HepG2 (cell line): ENCODE results near the gene JMJD4. TPM values are rescaled to one million over a fixed set of nuclear protein-coding genes. Genes with fewer than 3 reads are reported as not detected.
A peak's percentile ranks its signal among the peaks of the same experiment; 100 is the strongest.

Experiments
- AKAP8 ChIP-seq: sonication (generic); formaldehyde crosslinking; IDR thresholded peaks from 2 replicates; pipeline ENCODE4 v1.5.1; 2020; ENCODE audit warnings: mild to moderate bottlenecking, missing genetic modification reagents
- ARID4A ChIP-seq: sonication (generic); formaldehyde crosslinking; IDR thresholded peaks from 2 replicates; pipeline ENCODE4 v1.5.0; 2020; ENCODE audit warnings: mild to moderate bottlenecking, missing genetic modification reagents, borderline replicate concordance
- ARNT ChIP-seq: fragments of 450-650 bp; IDR thresholded peaks from 2 replicates; pipeline ENCODE4 v1.6.1; 2017
- ATF7-NPFF ChIP-seq: sonication (generic); formaldehyde crosslinking; IDR thresholded peaks from 2 replicates; pipeline ENCODE4 v1.8.1; 2023; ENCODE audit warnings: mild to moderate bottlenecking, low read depth, missing genetic modification reagents, moderate library complexity
- CCDC6 ChIP-seq: sonication (generic); formaldehyde crosslinking; IDR thresholded peaks from 2 replicates; pipeline ENCODE4 v1.8.1; 2022; ENCODE audit warnings: mild to moderate bottlenecking, missing genetic modification reagents, moderate library complexity
- GFI1 ChIP-seq: sonication (generic); formaldehyde crosslinking; IDR thresholded peaks from 2 replicates; pipeline ENCODE4 v1.5.0; 2020; ENCODE audit warnings: missing genetic modification reagents, mild to moderate bottlenecking, borderline replicate concordance
- HNF1B ChIP-seq: sonication (generic); formaldehyde crosslinking; IDR thresholded peaks from 2 replicates; pipeline ENCODE4 v1.5.1; 2020; ENCODE audit warnings: mild to moderate bottlenecking, moderate library complexity, missing genetic modification reagents
- JUN ChIP-seq: sonication (generic); formaldehyde crosslinking; IDR thresholded peaks from 2 replicates; pipeline ENCODE4 v1.4.0; 2020; ENCODE audit warnings: mild to moderate bottlenecking, missing genetic modification reagents
- NR0B2 ChIP-seq: sonication (generic); formaldehyde crosslinking; IDR thresholded peaks from 2 replicates; pipeline ENCODE4 v1.4.0; 2020; ENCODE audit warnings: mild to moderate bottlenecking, missing genetic modification reagents
- ONECUT2 ChIP-seq: sonication (generic); formaldehyde crosslinking; IDR thresholded peaks from 2 replicates; pipeline ENCODE4 v1.4.0; 2020; ENCODE audit warnings: missing genetic modification reagents
- SAP130 ChIP-seq: IDR thresholded peaks from 2 replicates; pipeline ENCODE4 v1.6.1; 2016; ENCODE audit warnings: low read depth
- TFDP2 ChIP-seq: sonication (generic); formaldehyde crosslinking; IDR thresholded peaks from 2 replicates; pipeline ENCODE4 v1.4.0; 2020; ENCODE audit warnings: missing genetic modification reagents
- ZNF124 ChIP-seq: sonication (generic); formaldehyde crosslinking; IDR thresholded peaks from 2 replicates; pipeline ENCODE4 v1.4.0; 2020; ENCODE audit warnings: missing genetic modification reagents
- ZNF577 ChIP-seq: sonication (generic); formaldehyde crosslinking; IDR thresholded peaks from 2 replicates; pipeline ENCODE4 v1.4.0; 2020; ENCODE audit warnings: mild to moderate bottlenecking, low read depth, missing genetic modification reagents, borderline replicate concordance
- ZNF687 ChIP-seq: sonication (generic); formaldehyde crosslinking; IDR thresholded peaks from 2 replicates; pipeline ENCODE4 v1.5.1; 2020; ENCODE audit warnings: mild to moderate bottlenecking, missing genetic modification reagents, moderate library complexity
- ZNF792 ChIP-seq: IDR thresholded peaks from 2 replicates; pipeline ENCODE4 v1.6.1; 2016
- ZSCAN25 ChIP-seq: sonication (generic); formaldehyde crosslinking; IDR thresholded peaks from 2 replicates; pipeline ENCODE4 v1.8.0; 2022; ENCODE audit warnings: mild to moderate bottlenecking, missing genetic modification reagents
- polyA plus RNA-seq, 8 experiments: library from polyadenylated mRNA; depleted of rRNA in 3 of 8; stranded (reverse) in 7 of 8; unstranded in 1 of 8; fragments of >200 nt; fragmentation: Illumina TruSeq in 4 of 8; extraction: Trizol in 4 of 8; gene quantifications; 2 replicates each; pipeline versions ENCODE4 v1.2.1 to v1.2.3, GENCODE V29; 2011 to 2016; ENCODE audit warnings: low read depth in 4 of 8, missing spikeins in 1 of 8, mixed read lengths in 1 of 8; ENCODE audit not compliant: insufficient read depth in 1 of 8
- total RNA-seq, 5 experiments: library from RNA; depleted of rRNA; stranded (reverse); fragments of >200 nt; fragmentation: Illumina TruSeq; extraction: Trizol; gene quantifications; 2 replicates each; pipeline ENCODE4 v1.2.3, GENCODE V29; 2016; ENCODE audit warnings: low read depth in 1 of 5

The JMJD4 gene
- total and polyA plus RNA-seq, 2 of the 13 experiments (the other 11 are each of a cell fraction or from before 2014, with no cell fraction given): 10.2 to 29.0 TPM

GRCh38 chr1:227728059-227728891, 6.8 kb downstream of the JMJD4 start (continued):
- TF ChIP-seq ARID4A (CRISPR knock-in tag) (peak; percentile 46; the same call in 1 of the 2 replicates), JUN (no peak), ATF7-NPFF (peak; percentile 35; the same call in 1 of the 2 replicates), ONECUT2 (CRISPR knock-in tag) (no peak), CCDC6 (CRISPR knock-in tag) (0 out of 2 replicates have a peak, but pooled peaks have one; percentile 15), ZNF124 (CRISPR knock-in tag) (no peak), ARNT (no peak), TFDP2 (CRISPR knock-in tag) (no peak), ZNF792 (CRISPR knock-in tag) (0 out of 2 replicates have a peak, but pooled peaks have one; percentile 17), ZSCAN25 (CRISPR knock-in tag) (peak; percentile 42; the same call in 1 of the 2 replicates), ZNF577 (CRISPR knock-in tag) (no peak), SAP130 (CRISPR knock-in tag) (peak; percentile 43; the same call in 1 of the 2 replicates), NR0B2 (CRISPR knock-in tag) (0 out of 2 replicates have a peak, but pooled peaks have one; percentile 30), ZNF687 (CRISPR knock-in tag) (peak; percentile 63), HNF1B (CRISPR knock-in tag) (peak; percentile 23; the same call in 1 of the 2 replicates), AKAP8 (CRISPR knock-in tag) (peak; percentile 77; the same call in 1 of the 2 replicates), GFI1 (CRISPR knock-in tag) (peak; percentile 75; the same call in 1 of the 2 replicates)
